ENCODE data around the gene HNRNPA2B1.
"Not testable (repeated sequence)": the region's sequence is repeated elsewhere in the genome, so short reads cannot be mapped to it uniquely, and the experiment has no call there.

The HNRNPA2B1 gene

GRCh38 chr7:26185131-26185843, 15.3 kb downstream of the HNRNPA2B1 start:
- no peak for DNase-seq (ENCODE audit: low spot score)

- not testable (repeated sequence) for DNase-seq (ENCODE audit: low spot score)
These were observed 16.1 kb downstream of the HNRNPA2B1 start for GRCh38 chr7:26184281-26185101.

- DNase-seq (ENCODE audit: low spot score), result no peak
These were observed 16.8 kb downstream of the HNRNPA2B1 start for GRCh38 chr7:26183545-26184280.

- no peak for DNase-seq (ENCODE audit: low spot score)
These were observed 17.8 kb downstream of the HNRNPA2B1 start for GRCh38 chr7:26182706-26183105.

- DNase-seq (ENCODE audit: low spot score), result no peak
These were observed 18.3 kb downstream of the HNRNPA2B1 start for GRCh38 chr7:26182283-26182682.

- DNase-seq (ENCODE audit: low spot score), result no peak
These were observed 18.9 kb downstream of the HNRNPA2B1 start for GRCh38 chr7:26181474-26182227.

GRCh38 chr7:26180792-26181198, 19.8 kb downstream of the HNRNPA2B1 start:
- no peak for DNase-seq (ENCODE audit: low spot score)

GRCh38 chr7:26179826-26180497, 20.6 kb downstream of the HNRNPA2B1 start:
- no peak for DNase-seq (ENCODE audit: low spot score)

GRCh38 chr7:26179422-26179821, 21.1 kb downstream of the HNRNPA2B1 start:
- no peak for DNase-seq (ENCODE audit: low spot score)

- no peak for DNase-seq (ENCODE audit: low spot score)
These were observed 22.1 kb downstream of the HNRNPA2B1 start for GRCh38 chr7:26178272-26178960.

GRCh38 chr7:26177269-26177668, 23.3 kb downstream of the HNRNPA2B1 start:
- DNase-seq (ENCODE audit: low spot score), result not testable (repeated sequence)

GRCh38 chr7:26176696-26177095, 23.9 kb downstream of the HNRNPA2B1 start:
- DNase-seq (ENCODE audit: low spot score), result not testable (repeated sequence)

GRCh38 chr7:26175903-26176302, 24.6 kb downstream of the HNRNPA2B1 start:
- DNase-seq (ENCODE audit: low spot score), result not testable (repeated sequence)

- no peak for DNase-seq (ENCODE audit: low spot score)
These were observed 28.5 kb downstream of the HNRNPA2B1 start for GRCh38 chr7:26172048-26172447.

GRCh38 chr7:26171601-26172000, 28.9 kb downstream of the HNRNPA2B1 start:
- DNase-seq (ENCODE audit: low spot score), result no peak

GRCh38 chr7:26170663-26171062, 29.9 kb downstream of the HNRNPA2B1 start:
- DNase-seq (ENCODE audit: low spot score), result no peak

GRCh38 chr7:26169271-26169670, 31.3 kb downstream of the HNRNPA2B1 start:
- DNase-seq (ENCODE audit: low spot score), result no peak

GRCh38 chr7:26168458-26169023, 32.0 kb downstream of the HNRNPA2B1 start:
- no peak for DNase-seq (ENCODE audit: low spot score)

GRCh38 chr7:26167303-26167934, 33.1 kb downstream of the HNRNPA2B1 start:
- no peak for DNase-seq (ENCODE audit: low spot score)

Measured in putamen (tissue), 1 donor.